Suprapubic skin (tissue), 4 donors: Measurements from ENCODE around the gene ALLC.

ENCODE experiments used
- CTCF ChIP-seq, 2 donors: fragments of 200-600 bp in 1 of 2; fragments of 450-650 bp in 1 of 2; sonication (generic) in 1 of 2; IDR thresholded peaks; one replicate each; pipeline ENCODE4 v1.5.1; 2016 to 2019; ENCODE audit warnings: antibody characterized with exemption in 2 of 2, mild to moderate bottlenecking in 1 of 2, moderate library complexity in 1 of 2
- POLR2A ChIP-seq, 2 donors: fragments of 450-650 bp; IDR thresholded peaks; one replicate each; pipeline ENCODE4 v1.6.1; 2017; ENCODE audit warnings: antibody characterized with exemption in 2 of 2, mild to moderate bottlenecking in 2 of 2, moderate library complexity in 2 of 2
- POLR2AphosphoS5 ChIP-seq, 3 donors: sonication (generic); formaldehyde crosslinking; IDR thresholded peaks; one replicate each; pipeline ENCODE4 v1.6.1; 2017; ENCODE audit warnings: antibody characterized with exemption in 3 of 3

GRCh38 chr2:3612639-3613523, 45.1 kb upstream of the ALLC start:
- TF ChIP-seq CTCF (IDR thresholded peaks at IDR 0.05) (no peak), POLR2A (IDR thresholded peaks at IDR 0.05) (no peak), POLR2AphosphoS5 (IDR thresholded peaks at IDR 0.05) (no peak)
